HCT116 (cell line): ENCODE data around the gene DPM2. TPM values are rescaled to one million over a fixed set of nuclear protein-coding genes. Genes with fewer than 3 reads are reported as not detected.

Source experiments
- ATAC-seq: fragments of 200-7000 bp; cut with Tn5 transposase; 2 replicates; pipeline ENCODE4 v1.9.1; 2020; ENCODE audit warnings: mild to moderate bottlenecking, moderate library complexity
- BruUV-seq: library from RNA; stranded (reverse); fragments of 400-500 nt; replicated peaks from 2 replicates; lab custom pipeline; 2021; lab: Mats Ljungman, UMichigan
- CTCF ChIA-PET: fragments of 300-600 bp; sonication (Branson Sonifier 250); formaldehyde crosslinking; loops from one replicate; lab custom pipeline; 2021; ENCODE audit warnings: antibody characterized with exemption; lab: Charles Lee
- POLR2A ChIA-PET: fragments of 300-600, 350-600 bp; sonication (Branson Sonifier 250); formaldehyde crosslinking; loops from one replicate; lab custom pipeline; 2021; ENCODE audit warnings: antibody characterized with exemption; lab: Charles Lee
- RAD21 ChIA-PET, 2 experiments: fragments of 300-600 bp; sonication (Branson Sonifier 250); formaldehyde crosslinking; loops; one replicate each; lab custom pipeline; 2023; ENCODE audit warnings: low total read pairs in 2 of 2; ENCODE audit not compliant: uncharacterized antibody in 2 of 2, unreplicated experiment in 2 of 2, low non-redundant PET in 1 of 2; lab: Charles Lee
- DNase-seq: peaks from one replicate; pipeline ENCODE4 v3.0.0-alpha.2; 2010; ENCODE audit warnings: low read depth, low spot score
- H2AFZ ChIP-seq: fragments of 200-600 bp; shearing (Covaris generic), sonication (generic); 2 replicates; pipeline ENCODE4 v1.6.1; 2017; ENCODE audit warnings: low read depth, mixed run types, mixed read lengths, antibody characterized with exemption, low read length; ENCODE audit not compliant: poor library complexity, severe bottlenecking
- H3K27ac ChIP-seq: 2 replicates; pipeline ENCODE4 v1.5.1; 2012; ENCODE audit warnings: low read depth, low read length
- H3K27me3 ChIP-seq: fragments of 200-600 bp; sonication (generic); 2 replicates; pipeline ENCODE4 v1.6.1; 2016; ENCODE audit warnings: mixed run types, low read length, mixed read lengths; ENCODE audit not compliant: insufficient read depth
- H3K36me3 ChIP-seq, 2 experiments: fragments of 200-500 bp in 1 of 2; fragments of 200-600 bp in 1 of 2; sonication (Bioruptor generic) in 1 of 2; sonication (generic) in 1 of 2; 2 replicates each; pipeline versions ENCODE4 v1.5.1 to v1.6.1; 2014 to 2016; ENCODE audit warnings: low read length in 2 of 2, inconsistent platforms in 1 of 2, mixed read lengths in 1 of 2, mixed run types in 1 of 2; ENCODE audit not compliant: insufficient read depth in 2 of 2, control insufficient read depth in 1 of 2
- H3K4me1 ChIP-seq, 2 experiments: fragments of 200-600 bp in 1 of 2; sonication (generic) in 1 of 2; 2 replicates each; pipeline versions ENCODE4 v1.5.1 to v1.6.1; 2012 to 2017; ENCODE audit warnings: low read length in 2 of 2, inconsistent platforms in 1 of 2, mild to moderate bottlenecking in 1 of 2, mixed read lengths in 1 of 2, mixed run types in 1 of 2, moderate library complexity in 1 of 2; ENCODE audit not compliant: insufficient read depth in 2 of 2, control insufficient read depth in 1 of 2
- H3K4me2 ChIP-seq: fragments of 200-600 bp; sonication (generic); 2 replicates; pipeline ENCODE4 v1.6.1; 2017; ENCODE audit warnings: mixed run types, low read length, mixed read lengths
- H3K4me3 ChIP-seq, 2 experiments: fragments of 200-600 bp in 1 of 2; sonication (generic) in 1 of 2; replicated peaks in 1 of 2; 2 replicates each; pipeline ENCODE4 v1.5.1; 2011 to 2016; ENCODE audit warnings: low read length in 2 of 2, control low read depth in 1 of 2, low read depth in 1 of 2, mild to moderate bottlenecking in 1 of 2, mixed read lengths in 1 of 2, mixed run types in 1 of 2
- H3K79me2 ChIP-seq: fragments of 200-600 bp; sonication (generic); 2 replicates; pipeline ENCODE4 v1.6.1; 2017; ENCODE audit warnings: mild to moderate bottlenecking, mixed run types, low read length, moderate library complexity, mixed read lengths; ENCODE audit not compliant: insufficient read depth
- H3K9ac ChIP-seq: fragments of 200-600 bp; sonication (generic); 2 replicates; pipeline ENCODE4 v1.6.1; 2016; ENCODE audit warnings: low read length, mixed read lengths
- H3K9me2 ChIP-seq: fragments of 200-600 bp; sonication (generic), shearing (Covaris generic); 2 replicates; pipeline ENCODE4 v1.6.1; 2017; ENCODE audit warnings: mixed run types, mild to moderate bottlenecking, moderate library complexity; ENCODE audit not compliant: insufficient read depth
- H3K9me3 ChIP-seq, 2 experiments: fragments of 200-500 bp in 1 of 2; fragments of 200-600 bp in 1 of 2; sonication (Bioruptor generic) in 1 of 2; sonication (generic) in 1 of 2; 2 replicates each; pipeline ENCODE4 v1.6.1; 2014 to 2017; ENCODE audit warnings: low read length in 2 of 2, mixed read lengths in 2 of 2, inconsistent platforms in 1 of 2, low read depth in 1 of 2, mild to moderate bottlenecking in 1 of 2, mixed run types in 1 of 2, moderate library complexity in 1 of 2; ENCODE audit not compliant: control insufficient read depth in 1 of 2, insufficient read depth in 1 of 2
- H4K20me1 ChIP-seq: fragments of 200-600 bp; sonication (generic), shearing (Covaris generic); 2 replicates; pipeline ENCODE4 v1.6.1; 2017; ENCODE audit warnings: mixed run types, mild to moderate bottlenecking, moderate library complexity; ENCODE audit not compliant: insufficient read depth
- ELF1 ChIP-seq: IDR thresholded peaks from 2 replicates; pipeline ENCODE4 v1.6.1; 2012; ENCODE audit warnings: low read depth, borderline replicate concordance
- POLR2A ChIP-seq: IDR thresholded peaks from 2 replicates; pipeline ENCODE4 v1.7.0; 2011; ENCODE audit warnings: borderline replicate concordance; ENCODE audit not compliant: insufficient read depth, insufficient read length; ENCODE audit errors: extremely low read depth
- TCF7L2 ChIP-seq: IDR thresholded peaks from 2 replicates; pipeline ENCODE4 v1.7.0; 2011; ENCODE audit warnings: borderline replicate concordance, inconsistent platforms; ENCODE audit not compliant: insufficient read depth, insufficient read length; ENCODE audit errors: extremely low read depth
- intact Hi-C: fragments of 100-400 bp; cut with micrococcal nuclease; formaldehyde crosslinking; loops from 2 replicates; pipeline ENCODE4 v1.10.0; 2022
- total RNA-seq: library from RNA; stranded (reverse); gene quantifications from one replicate; pipeline ENCODE4 v1.2.1, GENCODE V29; 2021; ENCODE audit not compliant: unreplicated experiment
- TF ChIP-seq, protein P1 (sequence below): IDR thresholded peaks from 2 replicates; pipeline ENCODE4 v1.6.1; 2012
- TF ChIP-seq, protein P2 (sequence below), 3 experiments: fragments of 200-600 bp in 1 of 3; sonication (generic) in 1 of 3; IDR thresholded peaks in 2 of 3; conservative IDR thresholded peaks in 1 of 3; 2 replicates each; pipeline ENCODE4 v1.5.1; 2012 to 2017; ENCODE audit warnings: low read depth in 2 of 3, low read length in 2 of 3, antibody characterized with exemption in 1 of 3, borderline replicate concordance in 1 of 3, control low read depth in 1 of 3, mild to moderate bottlenecking in 1 of 3, mixed read lengths in 1 of 3, mixed run types in 1 of 3, moderate library complexity in 1 of 3; ENCODE audit not compliant: insufficient read depth in 1 of 3
- TF ChIP-seq, protein P3 (sequence below): IDR thresholded peaks from 2 replicates; pipeline ENCODE4 v1.6.1; 2012; ENCODE audit warnings: low read depth

Gene DPM2
- total RNA-seq, 1 experiment from 2014 or later = 54.6 TPM

DNA sequence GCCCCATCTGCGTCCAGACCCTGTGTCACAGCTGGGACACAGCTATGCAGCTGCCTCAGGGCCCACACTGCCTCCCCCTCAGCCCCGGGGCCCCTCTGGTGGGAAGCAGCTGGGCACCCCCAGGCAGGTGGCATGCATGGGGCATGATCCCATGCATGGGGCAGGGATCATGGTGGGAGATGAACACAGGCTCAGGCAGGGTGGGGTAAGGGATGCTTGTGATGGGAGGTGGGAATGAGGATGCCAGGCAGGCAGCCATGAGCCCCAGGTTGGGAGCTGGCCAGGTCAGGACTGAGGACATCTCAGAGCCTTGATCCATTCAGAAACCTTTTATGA is 23.5 kb upstream of the DPM2 start:
- H3K9me3 ChIP-seq = no peaks in the 10 kb centered on the region; a peak in 1 of 4 replicates
- ChIA-PET CTCF (no interaction called here), RAD21 (no interaction called here)
- no peak overlapping the region; the same call in 1 of the 2 replicates for H3K27ac ChIP-seq
- no peak for DNase-seq
- H3K9ac ChIP-seq = peak overlapping the region; percentile 26; the same call in 1 of the 2 replicates
- H4K20me1 ChIP-seq = no peaks in the 10 kb centered on the region
- no peaks in the 10 kb centered on the region for H3K27me3 ChIP-seq
- no peak overlapping the region for H2AFZ ChIP-seq
- TF ChIP-seq TCF7L2 (no peak), ELF1 (no peak), POLR2A (no peak)
- TF ChIP-seq, protein P1, sequence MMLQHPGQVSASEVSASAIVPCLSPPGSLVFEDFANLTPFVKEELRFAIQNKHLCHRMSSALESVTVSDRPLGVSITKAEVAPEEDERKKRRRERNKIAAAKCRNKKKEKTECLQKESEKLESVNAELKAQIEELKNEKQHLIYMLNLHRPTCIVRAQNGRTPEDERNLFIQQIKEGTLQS = no peak
- TF ChIP-seq, protein P2, sequence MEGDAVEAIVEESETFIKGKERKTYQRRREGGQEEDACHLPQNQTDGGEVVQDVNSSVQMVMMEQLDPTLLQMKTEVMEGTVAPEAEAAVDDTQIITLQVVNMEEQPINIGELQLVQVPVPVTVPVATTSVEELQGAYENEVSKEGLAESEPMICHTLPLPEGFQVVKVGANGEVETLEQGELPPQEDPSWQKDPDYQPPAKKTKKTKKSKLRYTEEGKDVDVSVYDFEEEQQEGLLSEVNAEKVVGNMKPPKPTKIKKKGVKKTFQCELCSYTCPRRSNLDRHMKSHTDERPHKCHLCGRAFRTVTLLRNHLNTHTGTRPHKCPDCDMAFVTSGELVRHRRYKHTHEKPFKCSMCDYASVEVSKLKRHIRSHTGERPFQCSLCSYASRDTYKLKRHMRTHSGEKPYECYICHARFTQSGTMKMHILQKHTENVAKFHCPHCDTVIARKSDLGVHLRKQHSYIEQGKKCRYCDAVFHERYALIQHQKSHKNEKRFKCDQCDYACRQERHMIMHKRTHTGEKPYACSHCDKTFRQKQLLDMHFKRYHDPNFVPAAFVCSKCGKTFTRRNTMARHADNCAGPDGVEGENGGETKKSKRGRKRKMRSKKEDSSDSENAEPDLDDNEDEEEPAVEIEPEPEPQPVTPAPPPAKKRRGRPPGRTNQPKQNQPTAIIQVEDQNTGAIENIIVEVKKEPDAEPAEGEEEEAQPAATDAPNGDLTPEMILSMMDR (IDR thresholded peaks at IDR 0.05 in 2 of 3, conservative IDR thresholded peaks at IDR 0.05 in 1 of 3; ENCODE audit: borderline replicate concordance in 1 of 3, insufficient read depth in 1 of 3, low read depth in 2 of 3, low read length in 2 of 3) = no peak
- TF ChIP-seq, protein P3, sequence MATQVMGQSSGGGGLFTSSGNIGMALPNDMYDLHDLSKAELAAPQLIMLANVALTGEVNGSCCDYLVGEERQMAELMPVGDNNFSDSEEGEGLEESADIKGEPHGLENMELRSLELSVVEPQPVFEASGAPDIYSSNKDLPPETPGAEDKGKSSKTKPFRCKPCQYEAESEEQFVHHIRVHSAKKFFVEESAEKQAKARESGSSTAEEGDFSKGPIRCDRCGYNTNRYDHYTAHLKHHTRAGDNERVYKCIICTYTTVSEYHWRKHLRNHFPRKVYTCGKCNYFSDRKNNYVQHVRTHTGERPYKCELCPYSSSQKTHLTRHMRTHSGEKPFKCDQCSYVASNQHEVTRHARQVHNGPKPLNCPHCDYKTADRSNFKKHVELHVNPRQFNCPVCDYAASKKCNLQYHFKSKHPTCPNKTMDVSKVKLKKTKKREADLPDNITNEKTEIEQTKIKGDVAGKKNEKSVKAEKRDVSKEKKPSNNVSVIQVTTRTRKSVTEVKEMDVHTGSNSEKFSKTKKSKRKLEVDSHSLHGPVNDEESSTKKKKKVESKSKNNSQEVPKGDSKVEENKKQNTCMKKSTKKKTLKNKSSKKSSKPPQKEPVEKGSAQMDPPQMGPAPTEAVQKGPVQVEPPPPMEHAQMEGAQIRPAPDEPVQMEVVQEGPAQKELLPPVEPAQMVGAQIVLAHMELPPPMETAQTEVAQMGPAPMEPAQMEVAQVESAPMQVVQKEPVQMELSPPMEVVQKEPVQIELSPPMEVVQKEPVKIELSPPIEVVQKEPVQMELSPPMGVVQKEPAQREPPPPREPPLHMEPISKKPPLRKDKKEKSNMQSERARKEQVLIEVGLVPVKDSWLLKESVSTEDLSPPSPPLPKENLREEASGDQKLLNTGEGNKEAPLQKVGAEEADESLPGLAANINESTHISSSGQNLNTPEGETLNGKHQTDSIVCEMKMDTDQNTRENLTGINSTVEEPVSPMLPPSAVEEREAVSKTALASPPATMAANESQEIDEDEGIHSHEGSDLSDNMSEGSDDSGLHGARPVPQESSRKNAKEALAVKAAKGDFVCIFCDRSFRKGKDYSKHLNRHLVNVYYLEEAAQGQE = no peak
- TF ChIP-seq, all 23 proteins: peak for 0
- H3K4me2 ChIP-seq = peak overlapping the region; percentile 45
- intact Hi-C loops = no loop called here
- no peak overlapping the region for H3K4me3 ChIP-seq
- POLR2A ChIA-PET = interaction anchor here (0.6 kb wide), 1 partner anchor 44 kb away, joined by 3 read pairs; the partner anchor contains the start of gene ST6GALNAC4
- no peaks in the 10 kb centered on the region for H3K36me3 ChIP-seq
- peaks cover 68 to 77% of the 10 kb centered on the region in 2 experiments for H3K4me1 ChIP-seq
- no TSS peak for BruUV-seq
- H3K9me2 ChIP-seq = no peaks in the 10 kb centered on the region
- ATAC-seq = no peak
- H3K79me2 ChIP-seq = peaks cover 94% of the 10 kb centered on the region
